Iris pigment epithelial cell (primary cell): Measurements from ENCODE around the gene TIAM1.

Experiments used
- DNase-seq: peaks from one replicate; pipeline ENCODE4 v3.0.0-alpha.2; 2011; ENCODE audit warnings: low read depth

Gene TIAM1

GRCh38 chr21:31204801-31205200 is 139.3 kb downstream of the TIAM1 start:
- DNase-seq = no peak

- DNase-seq = peak; percentile 52
Observed at GRCh38 chr21:31203431-31204054, 140.5 kb downstream of the TIAM1 start.

GRCh38 chr21:31201548-31201947 is 142.5 kb downstream of the TIAM1 start:
- peak; percentile 52 for DNase-seq

GRCh38 chr21:31201144-31201543 is 142.9 kb downstream of the TIAM1 start:
- peak; percentile 28 for DNase-seq

- peak; percentile 59 for DNase-seq
Observed at GRCh38 chr21:31198575-31198974, 145.5 kb downstream of the TIAM1 start.

- no peak for DNase-seq
Observed at GRCh38 chr21:31196724-31197123, 147.3 kb downstream of the TIAM1 start.

GRCh38 chr21:31195334-31196015 is 148.6 kb downstream of the TIAM1 start:
- DNase-seq = no peak

GRCh38 chr21:31194510-31195293 is 149.4 kb downstream of the TIAM1 start:
- no peak for DNase-seq

GRCh38 chr21:31193761-31194160 is 150.3 kb downstream of the TIAM1 start:
- no peak for DNase-seq

GRCh38 chr21:31191553-31191952 is 152.5 kb downstream of the TIAM1 start:
- DNase-seq = no peak

GRCh38 chr21:31190516-31190915 is 153.5 kb downstream of the TIAM1 start:
- DNase-seq = no peak

- no peak for DNase-seq
Observed at GRCh38 chr21:31187499-31187898, 156.6 kb downstream of the TIAM1 start.

GRCh38 chr21:31186916-31187315 is 157.1 kb downstream of the TIAM1 start:
- no peak for DNase-seq

GRCh38 chr21:31185663-31186062 is 158.4 kb downstream of the TIAM1 start:
- no peak for DNase-seq

- DNase-seq = no peak
Observed at GRCh38 chr21:31184876-31185275, 159.2 kb downstream of the TIAM1 start.

GRCh38 chr21:31184459-31184858 is 159.6 kb downstream of the TIAM1 start:
- no peak for DNase-seq

- no peak for DNase-seq
Observed at GRCh38 chr21:31182231-31183140, 161.6 kb downstream of the TIAM1 start.

GRCh38 chr21:31181082-31181750 is 162.8 kb downstream of the TIAM1 start:
- no peak for DNase-seq

GRCh38 chr21:31180256-31181081 is 163.6 kb downstream of the TIAM1 start:
- peak; percentile 50 for DNase-seq

- DNase-seq = peak; percentile 11
Observed at GRCh38 chr21:31176725-31177124, 167.3 kb downstream of the TIAM1 start.
